C4-2B (cell line): ENCODE measurements around the gene MMADHC.

ENCODE experiments used
- ZFX ChIP-seq: fragments of 450-650 bp; IDR thresholded peaks from 2 replicates; pipeline ENCODE4 v1.6.1; 2017
- TF ChIP-seq, protein P1 (sequence below): fragments of 450-650 bp; conservative IDR thresholded peaks from 2 replicates; pipeline ENCODE4 v1.5.1; 2017; ENCODE audit warnings: mild to moderate bottlenecking

DNA sequence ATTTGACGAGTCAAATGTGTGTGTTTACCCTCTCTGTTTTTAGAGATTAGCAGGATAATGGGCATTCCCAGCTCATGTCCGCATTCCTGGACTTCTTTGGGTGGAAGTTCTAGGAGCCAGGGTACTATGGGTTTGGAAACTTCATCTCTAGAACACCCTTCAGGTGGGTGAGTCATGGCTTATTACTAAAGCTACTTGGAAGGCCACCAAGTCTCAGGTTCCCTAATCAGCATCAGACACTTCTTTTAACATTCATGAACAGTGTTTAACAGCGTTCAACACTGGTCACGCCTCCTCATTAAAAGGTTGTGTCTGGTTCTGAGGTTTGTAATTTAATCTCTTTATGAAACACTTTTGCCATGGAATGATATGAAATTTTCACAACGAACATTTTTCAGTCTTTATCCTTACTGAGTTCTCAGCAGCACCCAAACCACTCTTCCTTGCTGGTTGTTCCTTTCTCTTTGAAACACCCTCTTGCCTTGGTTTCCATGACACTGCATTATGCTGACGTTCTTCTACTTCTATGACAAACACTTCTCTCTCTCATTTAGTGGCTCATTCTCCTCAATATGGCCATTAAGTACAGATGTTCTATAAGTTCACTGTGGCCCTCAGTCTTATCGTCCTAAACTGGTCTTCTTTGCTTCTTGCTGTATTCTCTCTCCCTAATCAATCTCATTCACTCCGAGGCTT lies 49.3 kb downstream of the MMADHC start:
- TF ChIP-seq, protein P1, sequence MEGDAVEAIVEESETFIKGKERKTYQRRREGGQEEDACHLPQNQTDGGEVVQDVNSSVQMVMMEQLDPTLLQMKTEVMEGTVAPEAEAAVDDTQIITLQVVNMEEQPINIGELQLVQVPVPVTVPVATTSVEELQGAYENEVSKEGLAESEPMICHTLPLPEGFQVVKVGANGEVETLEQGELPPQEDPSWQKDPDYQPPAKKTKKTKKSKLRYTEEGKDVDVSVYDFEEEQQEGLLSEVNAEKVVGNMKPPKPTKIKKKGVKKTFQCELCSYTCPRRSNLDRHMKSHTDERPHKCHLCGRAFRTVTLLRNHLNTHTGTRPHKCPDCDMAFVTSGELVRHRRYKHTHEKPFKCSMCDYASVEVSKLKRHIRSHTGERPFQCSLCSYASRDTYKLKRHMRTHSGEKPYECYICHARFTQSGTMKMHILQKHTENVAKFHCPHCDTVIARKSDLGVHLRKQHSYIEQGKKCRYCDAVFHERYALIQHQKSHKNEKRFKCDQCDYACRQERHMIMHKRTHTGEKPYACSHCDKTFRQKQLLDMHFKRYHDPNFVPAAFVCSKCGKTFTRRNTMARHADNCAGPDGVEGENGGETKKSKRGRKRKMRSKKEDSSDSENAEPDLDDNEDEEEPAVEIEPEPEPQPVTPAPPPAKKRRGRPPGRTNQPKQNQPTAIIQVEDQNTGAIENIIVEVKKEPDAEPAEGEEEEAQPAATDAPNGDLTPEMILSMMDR = no peak
- TF ChIP-seq ZFX = no peak
